Mesothelial cell of epicardium (in vitro differentiated cells): Measurements from ENCODE around the gene AREL1. TPM values are rescaled to one million over a fixed set of nuclear protein-coding genes. Genes with fewer than 3 reads are reported as not detected.
A peak's percentile ranks its signal among the peaks of the same experiment; 100 is the strongest.
"Not testable (repeated sequence)": the region's sequence is repeated elsewhere in the genome, so short reads cannot be mapped to it uniquely, and the experiment has no call there.

Experiments
- DNase-seq, 2 experiments: peaks; one replicate each; pipeline ENCODE4 v3.0.0; 2021; ENCODE audit warnings: low spot score in 2 of 2; ENCODE audit not compliant: unreplicated experiment in 2 of 2
- H3K27ac Mint-ChIP-seq: 2 replicates; pipeline ENCODE4 v1.8.0; 2021; ENCODE audit warnings: mixed read lengths
- H3K27me3 Mint-ChIP-seq: 2 replicates; pipeline ENCODE4 v1.8.0; 2021; ENCODE audit warnings: low read depth, mixed read lengths
- H3K36me3 Mint-ChIP-seq: 2 replicates; pipeline ENCODE4 v1.8.0; 2021; ENCODE audit warnings: mixed read lengths
- H3K4me1 Mint-ChIP-seq: 2 replicates; pipeline ENCODE4 v1.8.0; 2021; ENCODE audit warnings: mixed read lengths
- H3K4me3 Mint-ChIP-seq: 2 replicates; pipeline ENCODE4 v1.8.0; 2021; ENCODE audit warnings: mild to moderate bottlenecking, moderate library complexity, mixed read lengths
- H3K9me3 Mint-ChIP-seq: 2 replicates; pipeline ENCODE4 v1.8.0; 2021; ENCODE audit warnings: mixed read lengths
- CTCF ChIP-seq: fragments of 200-600 bp; sonication (generic); IDR thresholded peaks from one replicate; pipeline ENCODE4 v1.5.0; 2021; ENCODE audit warnings: antibody characterized with exemption; ENCODE audit not compliant: unreplicated experiment
- total RNA-seq: library from RNA; stranded (reverse); gene quantifications from 3 replicates; pipeline ENCODE4 v1.2.1, GENCODE V29; 2021

Gene AREL1, protein sequence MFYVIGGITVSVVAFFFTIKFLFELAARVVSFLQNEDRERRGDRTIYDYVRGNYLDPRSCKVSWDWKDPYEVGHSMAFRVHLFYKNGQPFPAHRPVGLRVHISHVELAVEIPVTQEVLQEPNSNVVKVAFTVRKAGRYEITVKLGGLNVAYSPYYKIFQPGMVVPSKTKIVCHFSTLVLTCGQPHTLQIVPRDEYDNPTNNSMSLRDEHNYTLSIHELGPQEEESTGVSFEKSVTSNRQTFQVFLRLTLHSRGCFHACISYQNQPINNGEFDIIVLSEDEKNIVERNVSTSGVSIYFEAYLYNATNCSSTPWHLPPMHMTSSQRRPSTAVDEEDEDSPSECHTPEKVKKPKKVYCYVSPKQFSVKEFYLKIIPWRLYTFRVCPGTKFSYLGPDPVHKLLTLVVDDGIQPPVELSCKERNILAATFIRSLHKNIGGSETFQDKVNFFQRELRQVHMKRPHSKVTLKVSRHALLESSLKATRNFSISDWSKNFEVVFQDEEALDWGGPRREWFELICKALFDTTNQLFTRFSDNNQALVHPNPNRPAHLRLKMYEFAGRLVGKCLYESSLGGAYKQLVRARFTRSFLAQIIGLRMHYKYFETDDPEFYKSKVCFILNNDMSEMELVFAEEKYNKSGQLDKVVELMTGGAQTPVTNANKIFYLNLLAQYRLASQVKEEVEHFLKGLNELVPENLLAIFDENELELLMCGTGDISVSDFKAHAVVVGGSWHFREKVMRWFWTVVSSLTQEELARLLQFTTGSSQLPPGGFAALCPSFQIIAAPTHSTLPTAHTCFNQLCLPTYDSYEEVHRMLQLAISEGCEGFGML
- total RNA-seq, result 43.8 to 55.5 TPM (median 49.1 TPM) in 3 replicates

DNA sequence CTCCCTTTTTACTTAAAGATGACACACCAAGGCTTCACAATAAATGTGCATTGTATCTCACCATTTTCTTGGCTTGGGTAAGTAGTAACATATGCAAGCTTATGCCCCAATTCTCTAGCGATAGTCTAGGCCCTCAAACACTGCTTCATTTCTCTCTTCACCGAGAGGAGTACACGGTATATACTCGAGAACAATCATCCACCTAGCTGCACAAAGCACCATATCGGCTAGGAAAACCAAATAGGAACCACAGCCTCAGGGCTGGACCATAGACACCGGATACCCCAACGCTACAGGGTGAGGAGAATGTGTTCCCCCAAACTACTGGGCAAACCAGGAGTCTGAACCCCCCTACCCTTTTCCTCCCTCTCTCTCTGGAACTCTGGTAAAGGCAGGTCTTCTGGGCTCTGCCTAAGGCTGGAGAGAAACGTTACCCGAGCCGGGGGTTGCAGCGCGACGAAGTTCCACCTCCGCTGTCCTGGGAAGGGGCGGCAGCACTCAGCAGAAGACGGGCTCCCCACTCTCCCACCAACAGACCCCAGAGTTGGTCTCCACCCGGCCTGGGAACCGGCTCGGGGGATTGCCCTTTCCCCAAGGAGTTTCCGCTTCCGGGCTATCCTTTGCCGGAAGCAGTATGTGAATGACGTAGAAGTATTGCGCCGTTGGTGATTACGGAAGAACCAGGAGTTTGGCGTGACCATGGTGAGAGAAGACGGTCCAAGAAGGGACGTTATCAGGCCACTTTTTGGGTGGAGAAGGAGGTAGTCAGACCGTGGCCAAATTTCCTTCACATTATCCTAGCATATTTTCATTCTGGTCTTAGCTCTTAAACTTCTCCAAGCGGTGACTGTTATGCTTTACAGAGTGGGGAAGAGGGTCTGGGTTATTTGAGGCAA is at the start of gene AREL1, which contains the start of gene FCF1:
Gene AREL1 (minus strand): TSS at position 582 of the 896 bp plus-strand sequence. CDS start 27,465 bp downstream, outside the sequence.
Gene FCF1 (plus strand): TSS at position 646 of the 896 bp plus-strand sequence. CDS start 54 bp downstream, at position 700.
- Mint-ChIP-seq H3K27me3 (no peaks in the 10 kb centered on the region), H3K4me3 (peak within 1 kb of the TSS; percentile 96), H3K27ac (peak within 1 kb of the TSS; percentile 98), H3K4me1 (peaks cover 27% of the 10 kb centered on the region), H3K9me3 (no peaks in the 10 kb centered on the region), H3K36me3 (peaks cover 9% of the 10 kb centered on the region)
- TF ChIP-seq CTCF, result no peak
- peak; percentile 52 to 77 for DNase-seq

DNA sequence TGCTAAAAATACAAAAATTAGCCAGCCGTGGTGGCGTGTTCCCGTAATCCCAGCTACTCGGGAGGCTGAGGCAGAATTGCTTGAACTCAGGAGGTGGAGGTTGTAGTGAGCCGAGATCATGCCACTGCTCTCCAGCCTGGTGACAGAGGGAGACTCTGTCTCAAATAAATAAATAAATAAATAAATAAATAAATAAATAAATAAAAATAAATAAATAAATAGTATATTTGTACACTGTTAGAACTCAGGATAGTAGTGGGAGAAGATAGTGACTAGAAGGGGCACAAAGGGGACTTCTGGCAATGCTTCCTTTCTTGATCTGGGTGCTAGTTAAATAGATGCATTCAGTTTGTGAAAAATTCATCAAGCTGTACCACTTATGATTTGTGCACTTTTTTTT is 45.6 kb upstream of the AREL1 start:
- H3K4me1 Mint-ChIP-seq, DNase-seq, H3K4me3 Mint-ChIP-seq, H3K36me3 Mint-ChIP-seq, H3K27ac Mint-ChIP-seq, H3K27me3 Mint-ChIP-seq, H3K9me3 Mint-ChIP-seq: not testable (repeated sequence)

DNA sequence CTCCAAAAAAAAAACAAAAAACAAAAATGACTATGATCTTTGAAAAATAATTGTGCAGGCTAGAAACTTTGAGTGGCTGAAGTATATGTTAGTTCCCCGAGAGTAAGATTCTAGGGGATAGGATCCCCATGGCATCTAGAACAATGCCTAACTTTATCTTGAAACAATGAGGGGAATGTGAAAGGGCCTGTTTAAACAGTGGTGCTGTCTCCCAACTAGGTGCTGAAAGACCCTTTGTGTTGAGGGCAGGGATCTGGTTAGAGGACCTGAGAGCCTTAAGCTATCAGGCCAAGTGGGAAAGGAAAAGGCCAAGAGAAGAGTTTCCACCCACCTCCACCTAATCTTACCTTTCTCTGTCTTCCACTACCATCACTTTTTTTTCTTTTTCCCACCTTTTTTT is 43.4 kb upstream of the AREL1 start:
- peaks cover 7% of the 10 kb centered on the region for H3K27me3 Mint-ChIP-seq
- no peak for DNase-seq
- H3K4me1 Mint-ChIP-seq, result no peaks in the 10 kb centered on the region
- H3K27ac Mint-ChIP-seq, result no peak overlapping the region
- H3K4me3 Mint-ChIP-seq, result no peak overlapping the region
- H3K9me3 Mint-ChIP-seq, result peaks cover 16% of the 10 kb centered on the region
- peaks cover 4% of the 10 kb centered on the region for H3K36me3 Mint-ChIP-seq
- TF ChIP-seq CTCF, result no peak

DNA sequence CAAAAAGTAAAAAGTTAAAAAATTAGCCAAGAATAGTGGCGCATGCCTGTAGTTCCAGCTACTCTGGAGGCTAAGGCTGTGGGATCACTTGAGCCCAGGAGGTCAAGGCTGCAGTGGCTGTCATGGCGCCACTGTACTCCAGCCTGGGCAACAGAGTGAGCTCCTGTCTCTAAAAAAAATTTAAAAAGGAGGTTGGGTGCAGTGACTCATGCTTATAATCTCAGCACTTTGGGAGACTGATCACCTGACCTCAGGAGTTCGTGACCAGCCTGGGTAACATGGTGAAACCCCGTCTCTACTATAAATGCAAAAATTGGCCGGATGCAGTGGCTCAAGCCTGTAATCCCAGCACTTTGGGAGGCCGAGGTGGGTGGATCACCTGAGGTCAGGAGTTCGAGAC is 42.0 kb upstream of the AREL1 start:
- Mint-ChIP-seq H3K27ac (no peak overlapping the region), H3K27me3 (peaks cover 5% of the 10 kb centered on the region), H3K9me3 (peaks cover 16% of the 10 kb centered on the region), H3K4me3 (no peak overlapping the region), H3K4me1 (no peaks in the 10 kb centered on the region), H3K36me3 (peaks cover 4% of the 10 kb centered on the region)
- DNase-seq, result no peak
- TF ChIP-seq CTCF, result no peak

DNA sequence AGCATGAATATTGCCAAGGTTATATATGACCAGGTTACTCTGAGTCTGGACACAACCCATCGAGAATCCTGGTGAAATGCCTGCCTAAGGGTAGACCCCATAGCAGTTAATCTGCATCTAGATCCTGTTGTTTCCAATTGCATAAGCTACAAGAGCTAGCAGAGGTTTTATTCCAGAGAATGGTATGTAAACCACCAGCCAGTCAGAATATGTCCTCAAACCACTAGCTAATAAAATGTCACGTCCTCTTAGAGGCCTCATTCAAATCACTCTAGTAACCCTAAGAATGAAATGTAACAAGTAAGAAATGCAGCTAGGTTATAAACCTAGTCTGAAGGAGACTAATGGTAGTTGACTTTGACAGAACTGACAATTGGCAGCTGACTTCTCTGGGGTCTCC is 41.3 kb upstream of the AREL1 start:
- Mint-ChIP-seq H3K27ac (no peak overlapping the region), H3K36me3 (peaks cover 4% of the 10 kb centered on the region), H3K4me1 (no peaks in the 10 kb centered on the region), H3K4me3 (no peak overlapping the region), H3K9me3 (peaks cover 16% of the 10 kb centered on the region), H3K27me3 (peaks cover 4% of the 10 kb centered on the region)
- no peak for DNase-seq
- TF ChIP-seq CTCF, result no peak
